ENCODE data around the gene NRG2.

The NRG2 gene

DNA sequence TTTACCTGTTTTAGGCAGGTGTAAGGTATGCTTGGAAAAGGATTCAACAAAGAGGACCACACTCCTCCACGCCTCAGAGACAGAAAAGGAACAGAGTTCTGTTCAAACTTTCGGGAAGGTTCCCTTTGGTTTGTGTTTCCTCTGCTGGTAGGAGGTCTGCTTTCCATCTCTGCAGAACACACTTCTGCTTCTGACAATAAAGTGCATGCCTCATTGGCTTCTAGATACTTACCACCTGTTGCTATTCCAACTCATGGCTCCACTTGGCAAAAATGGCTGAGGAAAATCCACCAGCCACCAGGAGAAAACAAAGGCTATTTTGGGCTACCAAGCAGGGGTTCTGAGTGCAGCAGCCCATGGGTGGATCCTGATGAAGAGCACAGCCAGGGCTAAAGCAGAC lies 112.7 kb downstream of the NRG2 start:
- no peak overlapping the region for H3K4me3 ChIP-seq (replicated peaks; ENCODE audit: insufficient read depth, low read length)
- no peaks in the 10 kb centered on the region for H3K27me3 ChIP-seq (ENCODE audit: insufficient read depth, poor library complexity, severe bottlenecking)
- DNase-seq (ENCODE audit: low read depth in 1 of 2, low spot score in 1 of 2), result no peak
- no peak for TF ChIP-seq SPI1 (IDR thresholded peaks at IDR 0.05; ENCODE audit: borderline replicate concordance, low read depth)
- TF ChIP-seq POLR2AphosphoS5 (IDR thresholded peaks at IDR 0.05; ENCODE audit: low read depth), result no peak
- TF ChIP-seq, protein P1, sequence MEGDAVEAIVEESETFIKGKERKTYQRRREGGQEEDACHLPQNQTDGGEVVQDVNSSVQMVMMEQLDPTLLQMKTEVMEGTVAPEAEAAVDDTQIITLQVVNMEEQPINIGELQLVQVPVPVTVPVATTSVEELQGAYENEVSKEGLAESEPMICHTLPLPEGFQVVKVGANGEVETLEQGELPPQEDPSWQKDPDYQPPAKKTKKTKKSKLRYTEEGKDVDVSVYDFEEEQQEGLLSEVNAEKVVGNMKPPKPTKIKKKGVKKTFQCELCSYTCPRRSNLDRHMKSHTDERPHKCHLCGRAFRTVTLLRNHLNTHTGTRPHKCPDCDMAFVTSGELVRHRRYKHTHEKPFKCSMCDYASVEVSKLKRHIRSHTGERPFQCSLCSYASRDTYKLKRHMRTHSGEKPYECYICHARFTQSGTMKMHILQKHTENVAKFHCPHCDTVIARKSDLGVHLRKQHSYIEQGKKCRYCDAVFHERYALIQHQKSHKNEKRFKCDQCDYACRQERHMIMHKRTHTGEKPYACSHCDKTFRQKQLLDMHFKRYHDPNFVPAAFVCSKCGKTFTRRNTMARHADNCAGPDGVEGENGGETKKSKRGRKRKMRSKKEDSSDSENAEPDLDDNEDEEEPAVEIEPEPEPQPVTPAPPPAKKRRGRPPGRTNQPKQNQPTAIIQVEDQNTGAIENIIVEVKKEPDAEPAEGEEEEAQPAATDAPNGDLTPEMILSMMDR (IDR thresholded peaks at IDR 0.05; ENCODE audit: insufficient read depth, low read length), result no peak
- no peak for TF ChIP-seq GABPA (IDR thresholded peaks at IDR 0.05; ENCODE audit: low read depth)
- TF ChIP-seq, protein P2, sequence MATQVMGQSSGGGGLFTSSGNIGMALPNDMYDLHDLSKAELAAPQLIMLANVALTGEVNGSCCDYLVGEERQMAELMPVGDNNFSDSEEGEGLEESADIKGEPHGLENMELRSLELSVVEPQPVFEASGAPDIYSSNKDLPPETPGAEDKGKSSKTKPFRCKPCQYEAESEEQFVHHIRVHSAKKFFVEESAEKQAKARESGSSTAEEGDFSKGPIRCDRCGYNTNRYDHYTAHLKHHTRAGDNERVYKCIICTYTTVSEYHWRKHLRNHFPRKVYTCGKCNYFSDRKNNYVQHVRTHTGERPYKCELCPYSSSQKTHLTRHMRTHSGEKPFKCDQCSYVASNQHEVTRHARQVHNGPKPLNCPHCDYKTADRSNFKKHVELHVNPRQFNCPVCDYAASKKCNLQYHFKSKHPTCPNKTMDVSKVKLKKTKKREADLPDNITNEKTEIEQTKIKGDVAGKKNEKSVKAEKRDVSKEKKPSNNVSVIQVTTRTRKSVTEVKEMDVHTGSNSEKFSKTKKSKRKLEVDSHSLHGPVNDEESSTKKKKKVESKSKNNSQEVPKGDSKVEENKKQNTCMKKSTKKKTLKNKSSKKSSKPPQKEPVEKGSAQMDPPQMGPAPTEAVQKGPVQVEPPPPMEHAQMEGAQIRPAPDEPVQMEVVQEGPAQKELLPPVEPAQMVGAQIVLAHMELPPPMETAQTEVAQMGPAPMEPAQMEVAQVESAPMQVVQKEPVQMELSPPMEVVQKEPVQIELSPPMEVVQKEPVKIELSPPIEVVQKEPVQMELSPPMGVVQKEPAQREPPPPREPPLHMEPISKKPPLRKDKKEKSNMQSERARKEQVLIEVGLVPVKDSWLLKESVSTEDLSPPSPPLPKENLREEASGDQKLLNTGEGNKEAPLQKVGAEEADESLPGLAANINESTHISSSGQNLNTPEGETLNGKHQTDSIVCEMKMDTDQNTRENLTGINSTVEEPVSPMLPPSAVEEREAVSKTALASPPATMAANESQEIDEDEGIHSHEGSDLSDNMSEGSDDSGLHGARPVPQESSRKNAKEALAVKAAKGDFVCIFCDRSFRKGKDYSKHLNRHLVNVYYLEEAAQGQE (IDR thresholded peaks at IDR 0.05; ENCODE audit: insufficient replicate concordance, low read depth), result no peak
- no peak overlapping the region for H3K27ac ChIP-seq (replicated peaks)

DNA sequence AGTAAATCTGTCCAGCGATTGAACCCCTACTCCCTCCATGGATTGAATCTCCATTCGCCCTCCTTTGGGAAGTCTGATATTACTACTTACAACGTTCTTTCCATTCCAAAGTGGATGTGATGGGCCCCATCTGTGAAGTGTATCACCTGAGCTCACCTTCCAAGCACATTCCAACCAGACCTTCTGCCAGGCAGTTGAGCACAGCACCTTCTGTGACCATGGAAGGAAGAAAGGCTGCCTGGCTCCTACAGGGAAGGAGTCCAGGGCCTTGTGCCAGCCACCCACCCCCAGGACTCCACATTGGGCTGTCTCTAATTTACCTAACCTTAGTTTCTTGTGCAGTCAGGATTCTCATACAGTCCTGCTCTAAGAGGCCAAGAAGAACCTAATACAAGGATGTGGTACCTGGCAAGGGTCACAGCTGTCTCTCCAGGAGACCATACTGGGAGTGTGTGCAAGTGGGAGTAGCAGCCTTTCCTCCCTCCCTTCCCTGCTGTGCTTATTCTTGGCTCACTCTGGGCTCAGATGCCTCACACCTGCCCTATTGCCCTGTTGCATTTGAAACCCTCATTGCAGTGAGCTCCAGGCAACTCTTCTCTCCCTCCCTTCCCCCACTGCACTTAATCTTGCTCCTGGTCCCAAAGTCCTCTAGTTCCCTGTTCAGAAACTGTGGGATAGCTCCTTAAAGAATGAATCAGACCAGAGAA lies 116.1 kb downstream of the NRG2 start:
- no peak overlapping the region for H3K27ac ChIP-seq (replicated peaks)
- no peak overlapping the region for H3K4me3 ChIP-seq (replicated peaks; ENCODE audit: insufficient read depth, low read length)
- DNase-seq (ENCODE audit: low read depth in 1 of 2, low spot score in 1 of 2), result no peak
- no peak for TF ChIP-seq POLR2AphosphoS5 (IDR thresholded peaks at IDR 0.05; ENCODE audit: low read depth)
- TF ChIP-seq, protein P2 (IDR thresholded peaks at IDR 0.05; ENCODE audit: insufficient replicate concordance, low read depth), result no peak
- TF ChIP-seq GABPA (IDR thresholded peaks at IDR 0.05; ENCODE audit: low read depth), result no peak
- TF ChIP-seq SPI1 (IDR thresholded peaks at IDR 0.05; ENCODE audit: borderline replicate concordance, low read depth), result no peak
- TF ChIP-seq, protein P1 (IDR thresholded peaks at IDR 0.05; ENCODE audit: insufficient read depth, low read length), result no peak
- H3K27me3 ChIP-seq (ENCODE audit: insufficient read depth, poor library complexity, severe bottlenecking), result no peaks in the 10 kb centered on the region

DNA sequence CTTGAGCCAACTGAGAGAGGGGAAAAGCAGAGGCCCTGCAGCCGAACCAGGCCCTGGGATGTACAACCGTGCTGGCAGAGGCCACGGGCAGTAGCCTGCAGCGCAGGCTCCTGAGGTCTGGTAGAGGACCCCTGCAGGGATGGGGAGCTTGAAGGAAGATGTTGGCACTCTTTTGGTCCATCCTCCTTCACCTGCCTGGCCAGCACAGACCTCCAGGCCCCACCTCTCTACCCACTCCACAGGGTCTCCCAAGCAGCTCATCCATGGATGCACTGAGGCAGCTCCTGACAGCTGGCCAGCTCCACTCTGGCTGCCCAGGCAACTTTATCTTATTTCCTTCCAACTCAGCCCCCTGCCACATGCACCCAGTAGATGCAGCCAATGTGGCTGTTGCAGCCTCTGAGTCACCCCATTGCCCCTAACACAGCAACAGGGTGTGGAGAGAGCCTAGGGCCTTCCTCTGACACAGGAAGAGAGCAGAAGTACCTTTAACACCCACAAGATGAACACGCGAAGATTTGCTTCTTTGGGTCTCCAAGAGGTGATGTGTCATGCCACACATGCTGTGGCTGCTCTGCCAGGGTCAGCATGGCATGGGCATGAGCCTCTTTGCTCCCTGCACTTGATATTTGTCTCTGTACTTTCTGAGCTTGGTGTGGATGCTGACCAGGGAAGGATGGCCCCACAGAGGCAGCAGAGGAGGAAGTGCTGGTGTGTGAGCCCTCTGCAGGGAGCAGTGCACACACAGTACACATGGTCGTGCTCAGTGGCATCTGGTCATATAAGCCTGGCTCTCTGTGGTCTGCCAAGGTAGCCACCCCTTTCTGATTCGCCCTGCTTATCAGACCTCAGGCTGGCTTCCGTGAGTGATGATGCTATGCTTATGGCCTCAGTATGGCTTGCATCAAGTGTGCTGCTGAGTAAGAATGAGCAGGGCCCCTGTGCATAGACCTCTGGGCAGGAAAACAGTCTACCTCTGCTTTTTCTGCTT lies 117.2 kb downstream of the NRG2 start:
- TF ChIP-seq SPI1 (IDR thresholded peaks at IDR 0.05; ENCODE audit: borderline replicate concordance, low read depth) (no peak), POLR2AphosphoS5 (IDR thresholded peaks at IDR 0.05; ENCODE audit: low read depth) (no peak), GABPA (IDR thresholded peaks at IDR 0.05; ENCODE audit: low read depth) (no peak)
- TF ChIP-seq, protein P2 (IDR thresholded peaks at IDR 0.05; ENCODE audit: insufficient replicate concordance, low read depth), result no peak
- TF ChIP-seq, protein P1 (IDR thresholded peaks at IDR 0.05; ENCODE audit: insufficient read depth, low read length), result no peak
- no peak for DNase-seq (ENCODE audit: low read depth in 1 of 2, low spot score in 1 of 2)
- no peak overlapping the region for H3K27ac ChIP-seq (replicated peaks)
- no peaks in the 10 kb centered on the region for H3K27me3 ChIP-seq (ENCODE audit: insufficient read depth, poor library complexity, severe bottlenecking)
- no peak overlapping the region for H3K4me3 ChIP-seq (replicated peaks; ENCODE audit: insufficient read depth, low read length)

Data from HL-60 (cell line).